ENCODE data around the gene GNG2.

DNA sequence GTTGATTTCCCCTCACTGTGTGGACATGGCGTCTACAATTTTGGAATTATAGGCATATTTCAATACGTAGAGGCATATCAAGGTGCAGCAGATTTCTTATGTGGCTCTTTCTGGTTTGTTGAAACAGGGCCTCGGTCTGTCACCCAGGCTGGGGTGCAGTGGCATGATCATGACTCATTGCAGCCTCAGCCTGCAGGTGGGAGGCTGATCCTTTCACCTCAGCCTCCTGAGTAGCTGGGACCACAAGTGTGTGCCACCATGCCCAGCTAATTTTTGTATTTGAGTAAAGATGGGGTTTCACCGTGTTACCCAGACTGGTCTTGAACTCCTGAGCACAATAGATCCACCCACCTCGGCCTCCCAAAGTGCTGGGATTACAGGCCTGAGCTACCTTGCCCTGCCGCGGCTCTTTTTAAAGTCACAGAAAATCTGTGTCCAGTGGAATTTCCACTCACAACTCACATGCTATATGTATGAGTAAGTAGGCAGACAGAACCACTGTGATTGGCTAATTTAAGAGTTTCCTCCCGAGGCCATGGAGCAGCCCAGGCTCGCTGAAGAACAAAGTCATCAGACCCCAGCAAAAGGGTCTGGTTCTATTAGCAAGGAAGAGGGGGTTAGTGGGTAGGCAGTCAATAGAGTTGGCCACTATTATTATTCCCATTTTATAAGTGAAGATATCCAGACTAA is 9.1 kb downstream of the GNG2 start:
- no peak for TF ChIP-seq GATA3 (IDR thresholded peaks at IDR 0.05; ENCODE audit: low read depth, low read length)
- no peak for TF ChIP-seq GATA2 (IDR thresholded peaks at IDR 0.05; ENCODE audit: low read depth, low read length)
